Measurements from ENCODE around the gene EIF2B2.

Gene EIF2B2

DNA sequence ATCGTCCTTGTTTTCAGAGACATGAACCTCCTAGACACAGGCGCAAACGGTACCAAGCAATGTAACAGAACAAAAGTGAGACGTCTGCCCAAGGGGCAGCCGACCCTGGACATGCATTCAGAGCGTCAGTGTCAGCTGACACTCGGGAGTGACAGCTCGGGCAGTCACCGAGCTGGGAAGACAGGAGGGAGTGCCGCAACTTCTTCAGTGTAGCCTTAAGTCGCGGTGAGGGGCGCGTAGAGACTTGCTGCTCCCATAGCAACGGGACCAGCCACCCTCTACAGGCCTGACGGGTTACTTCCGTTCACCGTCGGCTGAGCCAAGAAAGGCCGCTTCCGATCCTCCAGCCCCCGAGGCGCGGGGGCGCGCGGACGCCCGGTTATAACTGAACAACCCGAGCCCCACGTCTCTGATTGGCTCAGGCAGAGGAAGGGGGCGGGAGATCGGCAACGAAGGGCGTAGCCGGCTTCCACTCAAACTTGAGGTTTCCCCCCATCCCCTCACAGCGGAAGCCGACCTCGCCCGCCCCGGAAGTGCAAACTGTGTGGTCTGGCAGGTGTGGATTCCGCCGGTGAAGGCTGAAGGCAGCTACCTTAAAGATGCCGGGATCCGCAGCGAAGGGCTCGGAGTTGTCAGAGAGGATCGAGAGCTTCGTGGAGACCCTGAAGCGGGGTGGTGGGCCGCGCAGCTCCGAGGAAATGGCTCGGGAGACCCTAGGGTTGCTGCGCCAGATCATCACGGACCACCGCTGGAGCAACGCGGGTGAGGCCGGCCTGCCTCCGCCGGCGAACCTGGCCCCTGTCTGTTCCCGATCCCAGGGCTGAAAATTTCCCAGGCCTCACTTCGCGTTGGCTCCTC, at the start of gene EIF2B2:
Gene EIF2B2 (plus strand): TSS at position 530 of the 858 bp plus-strand sequence. CDS start 70 bp downstream, at position 600.
- peak; percentile 92 for DNase-seq (ENCODE audit: low read depth)

GRCh38 chr14:74953686-74954085, 49.0 kb upstream of the EIF2B2 start:
- DNase-seq (ENCODE audit: low read depth) = no peak

DNA sequence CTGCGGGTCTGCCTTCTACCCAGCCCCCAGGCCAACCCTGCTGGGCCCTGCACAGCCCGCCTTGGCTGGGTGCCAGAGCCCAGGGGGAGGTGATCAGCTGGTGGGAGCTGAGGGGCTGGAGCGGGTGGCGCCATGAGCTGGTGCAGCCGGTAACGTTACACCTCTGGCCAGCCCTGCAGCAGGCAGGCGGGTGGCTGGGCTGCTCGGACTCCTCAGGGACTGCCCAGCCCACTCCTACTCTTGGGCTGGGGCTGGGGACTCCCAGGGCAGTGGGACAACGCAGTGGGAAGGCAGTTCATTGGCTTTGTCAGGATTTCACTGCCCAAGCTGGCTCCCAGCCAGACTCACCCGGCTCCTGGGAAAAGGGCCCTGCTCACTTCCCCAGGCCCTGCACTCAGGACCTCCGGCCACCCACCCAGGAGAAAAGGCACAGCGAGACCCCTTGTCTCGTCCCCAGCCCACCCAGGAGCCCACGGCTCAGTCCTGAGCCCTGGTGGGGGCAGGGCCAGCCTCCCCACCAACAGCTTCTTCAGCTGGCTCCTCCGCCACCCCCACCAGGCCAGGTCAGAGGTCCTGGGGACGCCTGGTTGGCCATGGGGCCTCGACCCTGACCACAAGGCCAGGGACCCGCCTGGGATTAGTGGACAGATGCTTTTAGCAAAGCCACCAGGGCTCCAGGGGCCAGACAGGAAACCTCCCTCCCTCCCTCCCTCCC, 48.3 kb upstream of the EIF2B2 start:
- no peak for DNase-seq (ENCODE audit: low read depth)

- DNase-seq (ENCODE audit: low read depth) = no peak
These were observed 47.8 kb upstream of the EIF2B2 start for GRCh38 chr14:74954947-74955228.

GRCh38 chr14:74955229-74956026, 47.3 kb upstream of the EIF2B2 start, which contains the start of gene PGF:
TSS of gene PGF (minus strand) at chr14:74955597. CDS start at chr14:74955242, 355 bp downstream.
- DNase-seq (ENCODE audit: low read depth) = no peak

- DNase-seq (ENCODE audit: low read depth) = no peak
These were observed 46.8 kb upstream of the EIF2B2 start for GRCh38 chr14:74956027-74956279.

- no peak for DNase-seq (ENCODE audit: low read depth)
These were observed 46.2 kb upstream of the EIF2B2 start for GRCh38 chr14:74956280-74957072.

- DNase-seq (ENCODE audit: low read depth) = no peak
These were observed 43.0 kb upstream of the EIF2B2 start for GRCh38 chr14:74959596-74960180.

DNA sequence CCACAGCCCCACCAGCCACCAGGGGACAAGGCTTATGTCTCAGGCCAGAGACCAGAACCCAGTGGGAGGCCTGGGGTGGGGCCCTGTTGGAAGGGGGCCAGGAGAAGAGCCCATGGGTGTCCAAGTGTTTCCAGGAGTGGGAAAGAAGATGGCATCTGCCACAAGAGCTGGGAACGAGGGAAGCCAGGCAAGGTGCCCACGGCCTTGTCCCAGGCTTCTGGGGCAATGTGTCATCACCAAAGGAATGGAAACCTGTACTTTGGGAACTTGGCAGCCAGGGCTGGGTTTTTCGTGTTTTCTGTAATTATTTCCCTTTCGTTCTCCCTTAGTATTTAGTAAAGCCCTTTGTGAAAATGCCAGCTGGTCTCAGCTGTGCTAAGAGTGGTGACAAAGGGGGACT, 42.0 kb upstream of the EIF2B2 start:
- DNase-seq (ENCODE audit: low read depth) = no peak

DNA sequence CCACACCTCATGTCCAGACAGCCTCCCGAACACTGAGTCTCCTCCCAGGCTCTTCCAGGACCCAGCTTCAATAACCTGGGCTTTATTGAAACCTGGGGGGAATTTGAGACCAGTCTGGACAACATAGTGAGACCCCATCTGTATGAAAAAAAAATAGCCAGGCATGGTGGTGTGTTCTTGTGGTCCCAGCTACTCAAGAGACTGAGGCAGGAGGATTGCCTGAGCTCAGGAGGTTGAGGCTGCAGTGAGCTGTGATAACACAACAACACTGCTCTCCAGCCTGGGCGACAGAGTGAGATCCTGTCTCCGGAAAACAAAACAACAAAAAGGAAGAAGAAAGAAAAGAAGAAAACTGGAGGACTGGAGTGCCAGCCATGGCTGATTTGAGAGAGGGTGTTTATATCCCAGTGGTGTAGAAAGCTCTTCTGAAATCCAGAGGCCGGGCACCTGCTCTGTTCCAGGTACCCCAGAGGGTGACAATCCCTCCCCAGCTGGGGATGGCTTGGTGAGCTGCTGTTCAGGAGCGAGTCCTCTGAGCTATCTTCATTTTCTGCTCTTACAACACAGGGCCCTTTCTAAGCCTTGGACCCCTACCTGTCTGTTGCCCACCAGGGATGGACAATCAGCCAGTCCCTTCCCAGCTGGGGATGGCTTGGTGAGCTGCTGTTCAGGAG, 41.3 kb upstream of the EIF2B2 start:
- DNase-seq (ENCODE audit: low read depth) = no peak

- no peak for DNase-seq (ENCODE audit: low read depth)
These were observed 40.7 kb upstream of the EIF2B2 start for GRCh38 chr14:74962046-74962445.

DNA sequence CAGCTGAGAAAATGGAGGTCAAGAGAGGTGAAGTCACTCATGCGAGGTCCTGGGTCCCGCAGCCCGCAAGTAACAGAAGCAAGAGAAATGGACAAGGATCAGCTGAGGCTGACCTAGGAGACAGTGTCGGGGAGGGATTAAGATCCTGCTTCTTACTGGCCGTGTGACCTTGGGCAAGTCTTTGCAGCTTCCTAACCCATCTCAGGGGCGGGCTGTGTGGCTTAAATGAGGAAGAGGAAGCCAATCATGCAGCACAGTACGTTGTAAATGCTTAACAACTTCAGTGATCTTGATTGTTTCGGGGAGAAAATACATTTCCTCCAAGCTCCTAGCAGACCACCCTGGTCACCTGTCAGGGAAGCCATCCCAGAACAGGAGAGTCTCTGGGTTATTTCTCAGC, 40.2 kb upstream of the EIF2B2 start:
- DNase-seq (ENCODE audit: low read depth) = no peak

DNA sequence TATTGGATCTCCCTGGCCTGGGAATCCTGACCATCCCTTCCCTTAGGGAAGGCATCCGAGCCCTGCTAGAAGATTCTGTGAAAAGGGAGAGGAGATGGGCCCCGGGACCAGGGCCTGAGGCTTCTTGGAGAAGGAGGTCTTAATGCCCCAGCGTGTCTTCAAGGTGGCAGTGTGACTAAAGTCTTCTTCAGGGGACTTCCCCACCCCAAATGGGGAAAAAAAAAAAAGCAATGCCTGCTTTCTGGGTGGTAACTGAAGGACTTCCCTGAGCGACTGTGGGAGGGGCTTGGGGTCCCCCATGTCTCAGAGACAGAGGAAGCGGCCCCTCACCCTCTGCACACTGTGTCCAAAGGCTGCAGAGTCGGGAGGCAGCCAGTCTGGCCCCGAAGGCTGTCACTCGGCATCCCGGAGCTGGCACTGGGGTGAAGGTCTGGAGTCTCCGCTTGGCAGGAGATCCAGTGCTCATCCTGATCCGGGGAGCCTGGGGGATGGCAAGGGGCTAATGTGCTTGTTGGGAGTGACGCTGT, 39.5 kb upstream of the EIF2B2 start:
- no peak for DNase-seq (ENCODE audit: low read depth)

- DNase-seq (ENCODE audit: low read depth) = no peak
These were observed 38.9 kb upstream of the EIF2B2 start for GRCh38 chr14:74963705-74964271.

DNA sequence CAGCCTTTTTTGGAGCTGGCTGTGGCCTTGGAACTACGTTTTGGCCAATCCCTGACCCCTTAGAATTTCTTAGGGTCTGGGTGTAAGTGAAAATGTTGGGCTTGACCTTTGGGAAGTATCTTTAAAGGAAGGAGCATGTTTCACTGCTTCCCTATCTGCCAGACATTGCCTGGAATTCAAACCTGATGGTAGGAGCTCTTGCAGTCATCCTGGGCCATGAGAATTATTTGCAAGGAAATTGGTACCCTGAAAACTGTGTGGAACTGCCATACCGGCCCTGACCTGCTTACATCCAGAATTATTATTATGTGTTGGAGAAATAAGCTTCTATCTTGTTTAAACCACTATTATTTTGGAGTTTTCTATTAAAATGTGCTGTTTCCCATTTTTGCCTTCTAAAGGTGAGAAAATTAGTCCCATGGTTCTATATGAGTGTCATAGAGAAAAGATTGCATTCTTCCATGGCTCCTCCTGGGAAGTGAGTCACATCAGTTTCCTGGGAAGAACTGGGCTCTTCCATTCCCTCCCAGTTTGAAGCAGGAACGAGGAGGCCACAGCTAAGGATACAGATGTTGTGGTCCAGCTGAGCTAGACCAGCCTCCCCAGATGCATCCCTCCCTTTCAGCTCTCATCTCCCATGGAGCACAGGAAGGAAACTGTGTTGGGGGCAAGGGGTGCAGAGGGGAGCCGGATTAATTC, 37.8 kb upstream of the EIF2B2 start:
- no peak for DNase-seq (ENCODE audit: low read depth)

DNA sequence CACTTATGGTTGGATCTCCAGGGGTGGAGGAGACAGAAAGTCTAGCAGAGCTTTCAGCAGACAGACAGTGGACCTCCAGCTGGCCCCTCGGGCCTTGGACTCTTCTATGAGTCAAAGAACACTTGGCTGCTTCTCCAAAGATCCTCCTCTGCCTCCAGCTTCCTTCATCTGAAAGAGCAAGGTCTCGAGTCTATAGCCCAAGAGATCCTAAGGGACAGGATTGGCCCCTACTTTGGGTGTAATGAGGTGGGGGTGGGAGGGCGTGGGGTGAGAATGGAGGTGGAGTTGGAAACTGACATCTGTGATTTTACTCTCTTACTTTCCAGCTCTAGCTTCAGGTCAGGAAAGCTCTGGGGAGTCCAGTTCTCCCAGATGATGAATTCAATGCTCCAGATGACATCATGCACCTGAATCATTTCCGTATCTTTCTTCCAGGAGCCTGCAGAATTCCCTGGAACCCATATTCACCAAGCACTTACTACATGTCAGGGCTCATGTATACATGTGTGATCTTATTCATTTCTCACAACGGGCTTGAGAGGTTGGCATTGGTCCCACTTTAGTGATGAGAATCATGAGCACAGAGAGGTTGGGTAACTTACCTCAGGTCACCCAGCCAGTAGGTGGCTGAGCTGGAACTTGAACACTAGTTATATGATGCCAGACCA, 37.1 kb upstream of the EIF2B2 start:
- DNase-seq (ENCODE audit: low read depth) = no peak

DNA sequence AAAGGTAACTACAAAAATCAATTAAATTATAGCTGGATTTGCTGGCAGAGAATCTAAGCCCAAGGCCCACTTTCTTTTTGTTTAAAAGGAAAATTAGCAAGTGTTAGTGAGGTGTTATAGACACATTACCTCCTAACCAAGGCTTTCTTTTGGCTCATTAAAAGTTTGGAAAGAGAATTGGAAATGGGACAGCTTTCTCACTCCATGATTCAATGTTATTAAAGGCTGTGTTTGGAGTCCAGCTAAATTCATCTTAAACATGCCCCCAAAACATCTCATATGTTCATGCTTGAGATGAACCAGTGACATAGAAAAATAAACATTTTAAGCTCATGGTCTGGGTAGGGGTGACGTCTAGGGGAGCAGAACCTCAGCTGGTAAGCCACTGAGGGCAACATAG, 33.9 kb upstream of the EIF2B2 start:
- DNase-seq (ENCODE audit: low read depth) = no peak

DNA sequence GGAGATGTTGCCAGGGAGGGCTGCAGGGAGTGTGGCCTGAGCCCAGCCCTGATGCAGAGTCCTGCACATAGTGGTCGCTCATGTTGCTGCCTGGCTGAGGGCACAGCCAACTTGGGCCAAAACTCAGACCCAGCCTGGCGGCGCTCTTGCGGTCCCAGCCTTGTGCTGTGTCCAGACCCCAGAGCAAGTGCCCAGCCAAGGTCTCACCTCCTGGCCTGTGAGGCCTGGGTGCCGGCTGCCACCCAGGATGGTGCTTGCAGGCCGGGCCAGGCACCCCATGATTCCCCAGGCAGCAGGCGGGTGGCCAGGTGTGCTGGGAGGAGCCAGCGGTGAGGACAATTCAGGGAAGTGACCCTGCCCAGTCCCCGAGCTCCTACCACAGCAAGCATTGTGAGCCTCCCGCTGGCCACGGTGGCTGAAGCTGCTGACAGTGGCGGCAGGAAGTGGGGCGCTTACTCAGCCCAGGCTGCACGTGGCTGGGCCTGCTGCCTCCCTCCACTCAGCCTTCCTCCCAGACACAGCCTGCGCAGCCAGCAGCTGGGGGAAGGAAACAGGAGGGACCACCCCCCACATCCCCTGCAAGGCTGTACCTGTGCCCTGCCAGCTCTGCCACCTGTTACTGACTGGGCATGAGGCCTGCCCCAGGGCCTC, 29.6 kb upstream of the EIF2B2 start:
- DNase-seq (ENCODE audit: low read depth) = no peak

DNA sequence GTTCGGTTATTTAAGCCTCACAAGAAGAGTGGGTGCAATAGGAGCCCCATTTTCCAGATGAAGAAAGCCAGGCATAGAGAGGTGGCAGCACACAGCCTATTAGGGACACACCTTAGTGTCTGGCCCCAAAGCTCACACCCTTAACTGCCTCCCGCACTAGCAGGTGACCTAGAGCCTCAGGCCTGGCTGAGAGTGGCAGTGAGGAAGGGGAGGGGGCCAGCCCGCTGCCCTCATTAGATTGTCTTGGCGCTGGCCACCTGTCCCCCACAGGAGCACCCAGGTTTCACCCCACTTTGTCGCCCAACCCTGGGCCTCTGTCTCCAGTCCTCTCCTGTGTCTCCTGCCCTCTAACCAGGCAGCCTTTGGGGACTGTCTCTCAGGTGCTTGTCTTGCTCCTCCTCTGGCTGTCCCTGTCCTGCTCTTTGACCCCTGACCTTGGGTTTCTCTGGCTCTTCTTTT, 28.8 kb upstream of the EIF2B2 start:
- DNase-seq (ENCODE audit: low read depth) = no peak
